ENCODE data around the gene ITK.

DNA sequence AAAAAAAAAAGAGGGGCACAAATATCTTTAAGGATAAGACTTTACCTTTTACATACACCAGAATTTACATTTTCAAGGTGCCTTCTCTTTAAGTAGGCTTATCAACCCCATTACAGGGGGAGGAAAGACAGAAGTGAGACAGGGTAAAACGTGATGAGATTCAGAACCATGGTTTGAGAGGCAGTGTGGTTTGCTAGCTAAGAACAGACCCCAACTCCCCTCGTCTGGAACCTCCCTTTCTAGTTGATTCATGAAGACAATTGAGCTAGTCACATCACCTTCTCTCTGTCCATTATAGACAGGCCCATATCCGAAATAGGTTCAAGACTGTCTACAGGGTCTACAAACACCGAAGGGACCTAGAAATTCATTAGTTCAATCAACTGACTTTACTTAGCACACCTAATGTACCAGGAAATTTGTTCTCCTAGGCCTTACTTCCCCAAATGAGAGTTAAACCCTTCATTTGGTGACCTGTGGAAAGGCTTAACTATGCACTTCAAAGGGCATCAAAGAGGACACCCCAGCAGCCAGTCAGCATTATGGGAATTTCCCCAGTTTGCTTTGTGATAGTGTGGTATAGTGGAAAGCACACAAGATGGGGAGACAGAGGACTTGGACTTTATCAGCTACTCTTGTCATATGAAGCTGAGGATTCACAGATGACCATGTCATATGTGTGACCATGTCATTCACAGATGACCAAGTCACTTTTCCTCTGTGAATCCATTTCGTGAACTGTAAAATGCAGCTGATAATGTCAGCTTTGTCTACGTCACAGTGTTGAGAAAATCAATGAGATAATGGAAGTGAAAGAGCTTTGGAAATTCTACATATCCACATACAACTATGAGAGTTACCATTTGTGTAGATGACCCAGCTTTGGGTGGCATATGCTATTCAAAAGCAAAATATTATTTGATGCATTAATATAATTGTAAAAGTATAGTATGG, 45.1 kb downstream of the ITK start:
- TF ChIP-seq, protein P1, sequence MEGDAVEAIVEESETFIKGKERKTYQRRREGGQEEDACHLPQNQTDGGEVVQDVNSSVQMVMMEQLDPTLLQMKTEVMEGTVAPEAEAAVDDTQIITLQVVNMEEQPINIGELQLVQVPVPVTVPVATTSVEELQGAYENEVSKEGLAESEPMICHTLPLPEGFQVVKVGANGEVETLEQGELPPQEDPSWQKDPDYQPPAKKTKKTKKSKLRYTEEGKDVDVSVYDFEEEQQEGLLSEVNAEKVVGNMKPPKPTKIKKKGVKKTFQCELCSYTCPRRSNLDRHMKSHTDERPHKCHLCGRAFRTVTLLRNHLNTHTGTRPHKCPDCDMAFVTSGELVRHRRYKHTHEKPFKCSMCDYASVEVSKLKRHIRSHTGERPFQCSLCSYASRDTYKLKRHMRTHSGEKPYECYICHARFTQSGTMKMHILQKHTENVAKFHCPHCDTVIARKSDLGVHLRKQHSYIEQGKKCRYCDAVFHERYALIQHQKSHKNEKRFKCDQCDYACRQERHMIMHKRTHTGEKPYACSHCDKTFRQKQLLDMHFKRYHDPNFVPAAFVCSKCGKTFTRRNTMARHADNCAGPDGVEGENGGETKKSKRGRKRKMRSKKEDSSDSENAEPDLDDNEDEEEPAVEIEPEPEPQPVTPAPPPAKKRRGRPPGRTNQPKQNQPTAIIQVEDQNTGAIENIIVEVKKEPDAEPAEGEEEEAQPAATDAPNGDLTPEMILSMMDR (IDR thresholded peaks at IDR 0.05), result no peak
- TF ChIP-seq POLR2A (IDR thresholded peaks at IDR 0.05), result no peak
